HG03108 (cell line): ENCODE measurements around the gene SLC25A41.
A peak's percentile ranks its signal among the peaks of the same experiment; 100 is the strongest.
"Not testable (repeated sequence)": the region's sequence is repeated elsewhere in the genome, so short reads cannot be mapped to it uniquely, and the experiment has no call there.

Experiments used
- ATAC-seq: cut with Tn5 transposase; IDR thresholded peaks from one replicate; pipeline ENCODE4 v1.9.1; 2021; ENCODE audit warnings: moderate library complexity; ENCODE audit not compliant: unreplicated experiment

SLC25A41 gene

DNA sequence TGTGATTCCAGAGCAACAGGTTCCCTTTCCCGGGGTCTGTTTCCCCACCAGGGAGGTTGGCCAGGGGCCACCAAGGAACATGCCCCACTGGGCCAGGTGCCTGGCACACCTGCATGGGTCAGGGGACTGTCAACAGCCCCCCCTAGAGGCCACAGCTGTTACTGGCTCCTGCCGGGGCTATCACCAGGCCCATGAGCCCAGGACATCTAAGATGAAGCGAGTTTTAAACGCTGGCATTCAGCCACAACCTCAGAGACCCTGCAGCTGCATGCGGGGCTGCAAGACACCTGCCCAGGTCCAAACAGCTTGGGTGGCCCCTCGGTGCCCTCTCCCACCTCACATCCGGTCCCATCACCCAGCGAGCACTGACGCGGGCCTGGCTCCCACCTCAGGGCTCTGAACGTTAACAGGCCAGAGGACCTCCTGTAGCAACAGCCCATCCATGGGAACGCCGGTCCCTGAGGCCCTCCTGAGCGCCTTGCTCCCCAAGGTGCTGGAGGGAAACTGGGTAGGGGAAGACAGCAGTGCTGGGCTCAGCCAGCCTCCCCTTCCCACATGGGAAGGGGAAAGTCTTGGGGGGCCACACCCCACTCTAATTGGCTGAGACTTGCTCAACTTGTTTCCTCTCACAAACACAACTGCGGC is 21.0 kb downstream of the SLC25A41 start:
- ATAC-seq, result no peak

DNA sequence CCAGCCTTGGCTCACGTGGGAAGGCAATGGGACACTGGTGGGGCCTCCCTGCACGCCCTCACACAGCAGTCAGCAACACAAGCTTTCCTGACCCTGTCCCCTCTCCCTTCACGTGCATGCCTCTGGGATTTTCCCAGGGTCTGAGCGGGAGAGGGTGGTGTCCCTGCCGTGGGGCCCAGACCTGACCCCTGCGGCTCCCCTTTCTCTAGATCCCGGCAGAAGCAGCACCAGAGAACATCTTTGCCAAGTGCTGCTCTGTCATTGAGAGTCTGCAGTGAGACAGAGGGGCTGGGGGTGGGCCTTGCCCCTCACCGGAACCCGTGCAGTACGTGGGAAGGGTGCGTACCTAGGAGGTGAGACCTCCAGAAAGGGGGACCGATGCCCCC is 21.5 kb downstream of the SLC25A41 start:
- ATAC-seq, result no peak

DNA sequence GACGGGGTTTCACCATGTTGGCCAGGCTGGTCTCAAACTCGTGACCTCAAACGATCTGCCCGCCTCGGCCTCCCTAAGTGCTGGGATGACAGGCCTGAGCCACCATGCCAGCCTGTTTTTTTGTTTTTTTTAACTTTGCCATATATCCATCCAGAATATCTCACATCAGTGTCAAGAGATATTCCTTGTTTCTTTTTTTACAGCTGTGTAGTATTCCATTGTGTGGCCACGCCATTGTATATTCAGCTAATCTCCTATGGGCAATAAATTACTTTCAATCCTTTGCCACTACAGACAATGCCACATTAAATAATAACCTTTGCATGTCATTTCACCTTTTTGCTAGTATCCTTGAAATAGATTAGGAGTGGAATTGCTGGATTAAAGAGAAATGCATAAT is 24.2 kb downstream of the SLC25A41 start:
- ATAC-seq, result no peak

DNA sequence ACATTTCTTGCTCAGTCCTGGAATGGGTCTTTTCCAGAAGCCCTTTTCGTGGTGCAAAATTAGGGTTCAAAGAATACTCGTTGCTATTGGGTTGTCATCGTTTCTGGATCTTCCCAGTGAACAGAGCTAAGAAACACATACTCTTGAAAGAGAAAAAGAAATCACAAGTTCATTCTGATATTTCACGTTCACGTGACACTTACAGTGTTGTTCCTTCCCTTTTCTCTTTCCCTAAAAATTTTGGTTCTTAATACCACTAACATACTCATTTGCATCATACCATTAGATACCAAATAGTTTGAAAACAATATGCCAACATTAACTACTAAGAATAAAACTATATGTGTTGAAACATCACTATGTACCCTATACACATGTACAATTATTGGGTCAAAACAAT is 27.2 kb downstream of the SLC25A41 start:
- no peak for ATAC-seq

GRCh38 chr19:6402837-6403608 is 30.5 kb downstream of the SLC25A41 start:
- no peak for ATAC-seq

- ATAC-seq, result no peak
These were observed 31.5 kb downstream of the SLC25A41 start for GRCh38 chr19:6402058-6402457.

DNA sequence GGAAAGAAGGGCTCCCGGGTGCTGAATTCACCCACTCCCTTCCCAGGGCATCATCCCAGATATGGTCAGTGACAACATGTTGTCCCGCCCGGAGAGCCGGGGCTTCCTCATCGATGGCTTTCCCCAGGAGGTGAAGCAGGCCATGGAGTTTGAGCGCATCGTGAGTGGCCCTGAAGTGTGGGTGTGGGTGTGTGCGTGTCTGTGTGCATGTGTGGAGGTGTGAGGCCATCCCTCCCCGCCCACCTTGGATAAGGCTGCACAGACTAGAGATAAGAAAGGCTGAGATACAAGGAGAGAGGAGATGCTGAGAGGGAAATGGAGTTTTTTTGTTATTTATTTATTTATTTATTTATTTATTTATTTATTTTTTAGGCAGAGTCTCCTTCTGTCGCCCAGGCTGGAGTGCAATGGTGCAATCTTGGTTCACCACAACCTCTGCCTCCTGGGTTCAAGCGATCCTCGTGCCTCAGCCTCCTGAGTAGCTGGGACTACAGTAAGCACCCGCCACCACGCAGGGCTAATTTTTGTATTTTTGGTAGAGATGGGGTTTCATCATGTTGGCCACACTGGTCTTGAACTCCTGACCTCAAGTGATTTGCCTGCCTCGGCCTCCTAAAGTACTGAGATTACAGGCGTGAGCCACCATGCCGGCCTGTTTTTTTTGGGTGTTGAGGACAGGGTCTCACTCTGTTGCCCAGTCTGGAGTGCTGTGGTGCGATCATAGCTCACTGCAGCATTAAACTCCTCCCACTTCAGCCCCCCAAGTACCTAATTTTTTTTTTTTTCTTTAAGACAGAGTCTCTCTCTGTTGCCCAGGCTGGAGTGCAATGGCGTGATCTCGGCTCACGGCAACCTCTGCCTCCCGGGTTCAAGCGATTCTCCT is 33.3 kb downstream of the SLC25A41 start:
- not testable (repeated sequence) for ATAC-seq

DNA sequence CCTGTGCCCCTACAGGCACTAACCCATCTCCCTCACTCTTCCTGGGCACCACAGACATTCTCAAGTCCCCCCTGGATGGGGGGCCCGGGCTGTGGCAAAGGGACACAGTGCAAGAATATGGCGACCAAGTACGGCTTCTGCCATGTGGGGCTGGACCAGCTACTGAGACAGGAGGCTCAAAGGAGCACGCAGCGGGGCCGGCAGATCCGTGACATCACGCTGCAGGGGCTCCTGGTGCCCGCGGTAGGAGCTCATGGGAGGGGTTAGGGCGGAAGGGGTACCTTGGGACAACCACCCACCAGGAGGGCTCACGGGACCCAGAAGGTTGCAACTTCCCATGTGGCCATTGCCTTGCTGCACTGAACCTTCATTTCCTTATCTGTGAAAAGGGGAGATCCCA is 37.3 kb downstream of the SLC25A41 start:
- no peak for ATAC-seq

DNA sequence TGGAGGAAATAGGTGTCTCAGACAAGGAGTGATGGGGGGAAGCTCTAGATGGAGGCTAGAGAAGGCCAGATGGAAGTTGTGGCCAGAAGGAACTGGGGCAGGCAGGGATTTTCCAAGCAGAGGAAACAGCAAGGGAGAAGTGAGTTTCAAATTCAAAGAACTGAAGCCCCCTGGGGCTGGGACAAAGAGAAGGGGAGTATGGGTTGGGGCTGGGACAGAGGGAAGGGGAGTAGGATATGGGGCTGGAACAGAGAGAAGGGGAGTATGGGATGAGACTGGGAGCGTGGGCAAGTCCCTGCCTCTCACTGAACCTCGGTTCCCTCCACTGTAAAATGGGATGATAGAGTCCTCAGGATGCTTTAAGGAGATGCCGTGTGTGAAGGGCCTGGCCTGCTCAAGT is 38.7 kb downstream of the SLC25A41 start:
- no peak for ATAC-seq

GRCh38 chr19:6393983-6394412 is 39.6 kb downstream of the SLC25A41 start:
- ATAC-seq, result no peak

DNA sequence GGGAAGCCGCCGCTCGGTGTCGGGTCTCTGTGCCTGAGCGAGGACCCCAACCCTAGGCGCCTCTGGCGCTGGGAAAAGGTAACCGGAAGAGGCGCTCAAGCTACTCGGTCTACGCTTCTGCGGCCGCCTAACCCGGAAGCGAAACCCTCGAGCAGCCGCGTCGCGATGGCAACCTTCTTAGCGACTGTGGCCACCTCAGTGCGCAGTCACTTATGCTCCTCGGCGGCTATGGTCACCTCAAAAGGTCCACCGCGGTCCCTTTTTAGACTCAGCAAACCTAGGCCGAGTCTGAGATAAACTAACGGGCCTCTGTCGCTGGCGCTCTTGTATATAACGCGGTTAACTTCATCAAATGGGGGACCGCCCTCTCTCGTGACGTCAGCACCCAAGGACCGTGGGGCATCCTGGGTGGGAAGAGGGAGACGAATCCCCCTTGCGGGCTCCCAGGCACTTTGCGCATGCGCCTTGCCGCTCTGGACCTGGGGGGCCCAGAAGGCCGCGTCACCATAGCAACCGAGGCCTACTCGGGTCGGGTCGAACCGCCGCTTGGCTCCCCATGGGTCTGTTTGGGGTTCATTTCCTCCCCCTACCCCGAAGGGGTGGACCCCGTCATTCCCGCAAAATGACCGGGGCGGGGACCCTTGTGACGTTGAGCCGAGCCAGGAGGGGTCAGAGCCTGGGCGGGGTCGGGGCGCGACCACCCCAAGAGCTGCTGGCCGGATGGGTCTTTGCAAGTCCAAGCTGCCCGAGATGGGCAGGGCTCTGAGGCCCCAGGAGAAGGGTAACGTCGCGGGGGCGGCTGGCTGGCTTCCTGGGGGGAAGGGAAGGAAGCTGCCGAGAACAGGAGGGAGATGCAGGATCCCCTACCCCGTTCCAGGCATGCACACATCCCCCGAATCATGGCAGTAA is 40.2 kb downstream of the SLC25A41 start, which contains the start of gene GTF2F1:
Gene GTF2F1, minus strand, starts transcription at position 91 of the 909 bp plus-strand sequence. CDS start 169 bp downstream, outside the sequence.
- ATAC-seq, result peak; percentile 63

DNA sequence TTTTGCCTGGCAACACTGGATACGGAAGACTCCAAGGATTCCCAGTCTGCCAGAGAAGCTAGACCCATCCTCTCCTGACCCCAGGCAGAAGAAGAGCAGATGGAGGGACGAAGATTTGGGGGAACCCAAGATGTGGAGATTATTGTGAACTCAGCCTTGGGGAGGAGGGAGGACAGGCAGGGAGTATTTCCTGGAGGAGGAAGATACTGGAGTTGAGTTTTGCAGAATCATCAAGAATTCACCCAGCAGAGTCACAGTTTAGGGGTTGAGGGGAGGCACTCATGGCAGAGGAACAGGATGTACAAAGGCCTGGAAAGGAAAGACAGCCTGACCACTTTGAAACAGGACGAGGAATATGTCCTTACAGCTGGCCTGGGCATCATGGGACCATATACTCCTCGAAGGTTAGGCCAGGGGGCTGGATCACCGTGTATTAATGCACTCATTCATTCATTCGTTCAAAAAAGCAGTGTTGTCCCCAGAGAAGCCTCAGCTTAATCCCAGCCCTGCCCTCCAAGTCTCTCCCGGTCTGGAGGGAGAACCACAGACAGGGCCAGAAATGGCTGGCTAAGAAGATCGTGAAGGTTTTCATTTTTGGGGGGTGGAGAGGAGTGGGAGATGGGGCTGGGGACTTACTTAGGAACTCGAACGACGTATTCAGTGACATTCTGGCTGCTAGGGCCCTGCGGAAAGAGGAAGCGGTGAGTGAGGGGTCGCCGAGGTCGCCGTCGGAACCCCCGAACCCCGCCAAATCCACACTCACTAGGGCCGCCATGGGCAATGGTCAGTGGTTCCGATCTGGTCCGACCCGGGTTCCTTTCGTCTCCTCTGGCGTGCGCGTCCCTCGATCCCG is 41.1 kb downstream of the SLC25A41 start:
- no peak for ATAC-seq

- ATAC-seq, result no peak
These were observed 46.2 kb downstream of the SLC25A41 start for GRCh38 chr19:6387372-6387771.

- ATAC-seq, result no peak
These were observed 49.2 kb downstream of the SLC25A41 start for GRCh38 chr19:6384381-6384780.

- ATAC-seq, result no peak
These were observed 50.4 kb downstream of the SLC25A41 start for GRCh38 chr19:6383188-6383587.

DNA sequence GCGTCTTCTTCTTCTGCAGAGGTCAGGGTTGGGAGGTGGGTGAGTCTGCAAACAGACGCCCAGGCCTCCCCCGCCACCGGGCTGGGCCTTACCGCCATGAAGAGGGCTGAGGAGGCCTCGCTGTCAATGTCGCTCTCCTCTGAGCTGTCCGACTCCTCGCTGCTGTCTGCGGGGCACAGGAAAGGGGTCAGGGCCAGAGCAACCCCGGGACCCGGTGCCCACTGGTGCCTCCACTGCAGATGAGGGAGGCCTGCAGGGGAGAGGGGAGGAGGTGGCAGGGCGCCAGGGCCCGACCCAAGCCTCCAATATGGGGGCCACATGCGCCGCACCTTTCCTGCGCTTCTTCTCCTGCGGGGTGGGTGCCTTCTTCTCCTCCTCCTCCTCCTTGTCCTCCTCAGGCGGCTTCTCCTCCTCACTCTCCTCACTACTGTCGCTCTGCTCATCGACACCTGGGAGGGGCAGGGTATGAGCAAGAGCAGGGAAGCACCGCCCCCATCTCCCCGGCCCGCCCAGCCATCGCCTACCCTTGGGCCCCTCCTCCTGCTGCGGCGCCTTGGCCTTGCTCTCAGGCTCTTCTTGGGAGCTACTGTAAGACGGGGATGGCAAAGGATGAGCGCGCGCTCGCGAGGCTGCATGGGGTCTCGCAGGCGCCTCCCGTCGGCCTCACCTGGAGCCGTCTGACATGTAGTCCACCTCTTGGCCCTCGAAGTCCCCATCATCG is 52.4 kb downstream of the SLC25A41 start:
- no peak for ATAC-seq

DNA sequence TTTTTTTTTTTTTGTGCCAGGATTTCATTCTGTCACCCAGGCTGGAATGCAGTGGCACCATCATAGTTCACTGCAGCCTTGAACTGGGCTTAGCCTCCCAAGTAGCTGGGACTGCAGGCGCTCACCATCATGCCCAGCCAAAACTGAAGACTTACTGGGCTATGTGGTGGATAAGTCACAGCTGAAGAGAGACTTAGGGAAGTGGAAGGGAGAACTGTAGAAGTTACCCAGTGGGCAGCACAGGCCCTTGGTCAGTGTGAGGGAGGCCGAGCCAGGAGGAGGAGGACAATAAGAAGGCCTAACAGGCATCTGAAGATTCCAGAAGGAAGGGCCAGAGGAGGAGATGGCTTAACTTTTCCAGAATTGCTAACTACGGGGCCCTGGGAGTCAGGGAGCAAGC is 53.8 kb downstream of the SLC25A41 start:
- no peak for ATAC-seq

GRCh38 chr19:6378486-6378885 is 55.1 kb downstream of the SLC25A41 start:
- ATAC-seq, result no peak

- ATAC-seq, result no peak
These were observed 55.5 kb downstream of the SLC25A41 start for GRCh38 chr19:6378041-6378440.
